Effector memory CD8-positive, alpha-beta T cell (primary cell): ENCODE data around the gene TLR8.

Experiments used
- ATAC-seq: fragments of 150-1000 bp; cut with Tn5 transposase; replicated peaks from 2 replicates; pipeline ENCODE4 v1.10.0; 2021; ENCODE audit warnings: mild to moderate bottlenecking, moderate library complexity
- DNase-seq, 3 experiments: peaks; one replicate each; pipeline ENCODE4 v3.0.0; 2021
- H3K27ac Mint-ChIP-seq, 2 donors: one replicate each; pipeline ENCODE4 v1.8.0; 2022; ENCODE audit warnings: mild to moderate bottlenecking in 2 of 2, mixed read lengths in 2 of 2, moderate library complexity in 2 of 2
- H3K27me3 Mint-ChIP-seq, 2 donors: one replicate each; pipeline ENCODE4 v1.8.0; 2022; ENCODE audit warnings: mixed read lengths in 2 of 2
- H3K36me3 Mint-ChIP-seq: one replicate; pipeline ENCODE4 v1.8.0; 2022; ENCODE audit warnings: mild to moderate bottlenecking, moderate library complexity, mixed read lengths; ENCODE audit not compliant: insufficient read depth
- H3K4me1 Mint-ChIP-seq, 2 donors: one replicate each; pipeline ENCODE4 v1.8.0; 2022; ENCODE audit warnings: low read depth in 2 of 2, mixed read lengths in 2 of 2
- H3K4me3 Mint-ChIP-seq, 2 donors: one replicate each; pipeline ENCODE4 v1.8.0; 2022; ENCODE audit warnings: mild to moderate bottlenecking in 2 of 2, mixed read lengths in 2 of 2, moderate library complexity in 2 of 2
- H3K9me3 Mint-ChIP-seq, 2 donors: one replicate each; pipeline ENCODE4 v1.8.0; 2022; ENCODE audit warnings: mixed read lengths in 2 of 2

Gene TLR8

GRCh38 chrX:12910423-12911121 lies 4.2 kb downstream of the TLR8 start:
- Mint-ChIP-seq H3K27ac (no peak overlapping the region), H3K36me3 (peaks cover 4% of the 10 kb centered on the region), H3K4me3 (no peak overlapping the region), H3K4me1 (peaks cover 0 to 2% of the 10 kb centered on the region in 2 donors), H3K27me3 (no peaks in the 10 kb centered on the region), H3K9me3 (no peaks in the 10 kb centered on the region)
- ATAC-seq (no peak), DNase-seq (no peak)

GRCh38 chrX:12911122-12911470 lies 4.7 kb downstream of the TLR8 start:
- Mint-ChIP-seq H3K4me3 (no peak overlapping the region), H3K9me3 (no peaks in the 10 kb centered on the region), H3K27me3 (no peaks in the 10 kb centered on the region), H3K36me3 (peaks cover 4% of the 10 kb centered on the region), H3K27ac (no peak overlapping the region), H3K4me1 (peaks cover 0 to 2% of the 10 kb centered on the region in 2 donors)
- no peak for DNase-seq
- ATAC-seq = no peak

GRCh38 chrX:12912791-12913482 lies 6.5 kb downstream of the TLR8 start:
- H3K36me3 Mint-ChIP-seq = peaks cover 4% of the 10 kb centered on the region
- H3K27ac Mint-ChIP-seq = no peak overlapping the region
- no peaks in the 10 kb centered on the region for H3K27me3 Mint-ChIP-seq
- DNase-seq = no peak
- H3K4me3 Mint-ChIP-seq = no peak overlapping the region
- ATAC-seq = no peak
- H3K4me1 Mint-ChIP-seq = peaks cover 0 to 2% of the 10 kb centered on the region in 2 donors
- no peaks in the 10 kb centered on the region for H3K9me3 Mint-ChIP-seq

DNA sequence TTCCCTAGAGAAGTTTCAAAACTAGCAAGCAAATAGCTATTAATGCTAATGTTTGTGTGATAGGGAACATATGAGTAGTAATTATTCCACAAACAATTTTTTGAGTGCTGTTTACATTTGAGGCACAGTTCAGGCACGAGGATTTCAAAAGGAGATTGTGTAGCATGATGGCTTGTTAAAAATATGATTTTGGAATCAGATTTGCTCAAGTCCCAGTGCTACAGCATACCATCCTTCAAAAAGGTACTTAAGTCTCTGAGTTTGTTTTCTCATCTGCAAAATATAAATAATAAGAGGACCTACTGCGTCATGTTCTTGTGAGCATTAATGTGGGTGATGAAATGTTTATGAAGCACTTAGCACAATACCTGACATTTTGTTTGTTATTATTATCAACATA lies 11.3 kb downstream of the TLR8 start:
- H3K27me3 Mint-ChIP-seq = no peaks in the 10 kb centered on the region
- H3K4me3 Mint-ChIP-seq = no peak overlapping the region
- H3K27ac Mint-ChIP-seq = no peak overlapping the region
- no peaks in the 10 kb centered on the region for H3K9me3 Mint-ChIP-seq
- ATAC-seq = no peak
- no peak for DNase-seq
- peaks cover 4% of the 10 kb centered on the region for H3K36me3 Mint-ChIP-seq
- peaks cover 3 to 8% of the 10 kb centered on the region in 2 donors for H3K4me1 Mint-ChIP-seq

- H3K9me3 Mint-ChIP-seq = no peaks in the 10 kb centered on the region
Observed at GRCh38 chrX:12919051-12919450, 12.6 kb downstream of the TLR8 start.

GRCh38 chrX:12919620-12920019 lies 13.2 kb downstream of the TLR8 start:
- Mint-ChIP-seq H3K27me3 (peaks cover 4 to 7% of the 10 kb centered on the region in 2 donors), H3K27ac (no peak overlapping the region), H3K4me1 (peaks cover 3 to 8% of the 10 kb centered on the region in 2 donors), H3K9me3 (no peaks in the 10 kb centered on the region), H3K4me3 (no peak overlapping the region), H3K36me3 (peaks cover 4% of the 10 kb centered on the region)
- no peak for ATAC-seq
- DNase-seq = no peak

More at GRCh38 chrX:12919051-12919450, 12.6 kb downstream of the TLR8 start:
- Mint-ChIP-seq H3K4me3 (peak overlapping the region in 1 of 2 donors; percentile 27), H3K27ac (no peak overlapping the region), H3K4me1 (peaks cover 3 to 8% of the 10 kb centered on the region in 2 donors), H3K36me3 (peaks cover 4% of the 10 kb centered on the region), H3K27me3 (peaks cover 0 to 2% of the 10 kb centered on the region in 2 donors)
- DNase-seq = no peak
- peak; percentile 76 for ATAC-seq

GRCh38 chrX:12920990-12921389 lies 14.6 kb downstream of the TLR8 start:
- H3K27me3 Mint-ChIP-seq = peaks cover 5 to 13% of the 10 kb centered on the region in 2 donors
- ATAC-seq = no peak
- H3K4me3 Mint-ChIP-seq = no peak overlapping the region
- H3K27ac Mint-ChIP-seq = no peak overlapping the region
- no peaks in the 10 kb centered on the region for H3K36me3 Mint-ChIP-seq
- no peak for DNase-seq
- H3K4me1 Mint-ChIP-seq = peaks cover 3 to 8% of the 10 kb centered on the region in 2 donors
- no peaks in the 10 kb centered on the region for H3K9me3 Mint-ChIP-seq

DNA sequence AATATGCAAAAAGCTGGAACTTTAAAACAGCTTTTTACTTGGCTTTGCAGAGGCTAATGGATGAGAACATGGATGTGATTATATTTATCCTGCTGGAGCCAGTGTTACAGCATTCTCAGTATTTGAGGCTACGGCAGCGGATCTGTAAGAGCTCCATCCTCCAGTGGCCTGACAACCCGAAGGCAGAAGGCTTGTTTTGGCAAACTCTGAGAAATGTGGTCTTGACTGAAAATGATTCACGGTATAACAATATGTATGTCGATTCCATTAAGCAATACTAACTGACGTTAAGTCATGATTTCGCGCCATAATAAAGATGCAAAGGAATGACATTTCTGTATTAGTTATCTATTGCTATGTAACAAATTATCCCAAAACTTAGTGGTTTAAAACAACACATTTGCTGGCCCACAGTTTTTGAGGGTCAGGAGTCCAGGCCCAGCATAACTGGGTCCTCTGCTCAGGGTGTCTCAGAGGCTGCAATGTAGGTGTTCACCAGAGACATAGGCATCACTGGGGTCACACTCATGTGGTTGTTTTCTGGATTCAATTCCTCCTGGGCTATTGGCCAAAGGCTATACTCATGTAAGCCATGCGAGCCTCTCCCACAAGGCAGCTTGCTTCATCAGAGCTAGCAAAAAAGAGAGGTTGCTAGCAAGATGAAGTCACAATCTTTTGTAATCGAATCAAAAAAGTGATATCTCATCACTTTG lies 15.6 kb downstream of the TLR8 start:
- no peak overlapping the region for H3K4me3 Mint-ChIP-seq
- no peaks in the 10 kb centered on the region for H3K9me3 Mint-ChIP-seq
- H3K4me1 Mint-ChIP-seq = peaks cover 3 to 8% of the 10 kb centered on the region in 2 donors
- peaks cover 5 to 13% of the 10 kb centered on the region in 2 donors for H3K27me3 Mint-ChIP-seq
- ATAC-seq (no peak), DNase-seq (no peak)
- H3K36me3 Mint-ChIP-seq = no peaks in the 10 kb centered on the region
- no peak overlapping the region for H3K27ac Mint-ChIP-seq

GRCh38 chrX:12922599-12922919 lies 16.1 kb downstream of the TLR8 start:
- Mint-ChIP-seq H3K4me1 (peaks cover 3 to 8% of the 10 kb centered on the region in 2 donors), H3K36me3 (no peaks in the 10 kb centered on the region), H3K27me3 (peaks cover 5 to 13% of the 10 kb centered on the region in 2 donors), H3K27ac (no peak overlapping the region), H3K9me3 (no peaks in the 10 kb centered on the region), H3K4me3 (no peak overlapping the region)
- ATAC-seq (no peak), DNase-seq (no peak)

DNA sequence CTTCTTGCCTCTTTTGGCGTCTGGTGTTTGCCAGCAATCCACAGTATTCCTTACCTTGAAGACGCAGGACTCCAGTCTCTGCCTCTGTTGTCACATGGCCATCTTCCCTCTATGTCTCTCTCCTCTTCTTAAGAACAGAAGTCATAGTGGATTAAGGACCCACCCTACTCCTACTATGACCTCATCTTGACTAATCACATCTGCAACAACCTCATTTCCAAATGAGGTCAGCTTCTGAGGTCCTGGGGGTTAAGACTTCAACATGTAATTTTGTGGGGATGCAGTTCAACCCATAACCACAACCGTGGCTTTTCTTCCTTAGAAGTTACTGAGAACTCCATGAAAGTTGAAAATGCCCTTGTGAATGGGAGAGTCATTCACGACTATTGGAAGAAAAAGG lies 23.3 kb downstream of the TLR8 start:
- ATAC-seq (no peak), DNase-seq (no peak)
- Mint-ChIP-seq H3K4me1 (no peaks in the 10 kb centered on the region), H3K9me3 (no peaks in the 10 kb centered on the region), H3K27me3 (peaks cover 0 to 5% of the 10 kb centered on the region in 2 donors), H3K27ac (no peak overlapping the region), H3K4me3 (no peak overlapping the region), H3K36me3 (no peaks in the 10 kb centered on the region)

DNA sequence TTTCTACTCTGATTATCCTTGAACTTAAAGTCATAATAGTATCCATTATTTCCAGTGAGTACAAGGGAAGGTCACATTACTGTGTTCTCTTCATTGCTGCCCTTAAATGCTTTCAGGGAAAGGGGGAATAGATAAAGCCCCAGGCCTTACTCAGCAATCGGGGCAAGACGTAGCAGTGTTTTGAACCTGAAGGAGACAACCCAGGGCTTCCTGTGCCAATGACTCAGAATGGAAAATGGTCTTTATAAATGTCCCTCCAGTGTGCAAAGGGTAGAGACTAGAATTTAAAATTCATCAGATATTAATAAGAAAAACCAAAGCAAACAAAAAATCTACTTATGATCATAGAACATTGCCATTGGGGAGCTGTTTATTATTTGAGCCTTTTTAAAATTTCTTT lies 23.7 kb downstream of the TLR8 start:
- Mint-ChIP-seq H3K4me1 (no peaks in the 10 kb centered on the region), H3K36me3 (no peaks in the 10 kb centered on the region), H3K27ac (no peak overlapping the region), H3K27me3 (peaks cover 0 to under 1% of the 10 kb centered on the region in 2 donors), H3K4me3 (no peak overlapping the region), H3K9me3 (no peaks in the 10 kb centered on the region)
- no peak for ATAC-seq
- DNase-seq = no peak

- DNase-seq = no peak
- Mint-ChIP-seq H3K27ac (no peak overlapping the region), H3K4me1 (no peaks in the 10 kb centered on the region), H3K4me3 (no peak overlapping the region), H3K36me3 (no peaks in the 10 kb centered on the region), H3K9me3 (no peaks in the 10 kb centered on the region), H3K27me3 (no peaks in the 10 kb centered on the region)
- no peak for ATAC-seq
Observed at GRCh38 chrX:12932244-12932643, 25.8 kb downstream of the TLR8 start.

DNA sequence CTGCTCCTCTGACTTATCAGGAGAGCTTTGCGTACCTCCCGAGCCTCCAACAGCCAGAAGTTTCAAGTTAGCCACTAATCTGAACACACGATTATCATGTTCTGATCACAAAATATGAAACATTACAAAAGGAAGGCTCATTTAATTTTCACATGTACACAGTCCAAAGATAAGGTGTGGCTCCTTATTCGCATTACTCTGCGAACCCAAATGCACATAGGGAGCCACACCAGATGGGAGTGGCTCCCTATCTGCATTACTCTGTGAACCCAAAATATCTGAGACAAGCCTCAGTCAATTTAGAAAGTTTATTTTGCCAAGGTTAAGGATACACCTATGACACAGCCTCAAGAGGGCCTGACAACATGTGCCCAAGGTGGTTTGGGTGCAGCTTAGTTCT lies 28.4 kb downstream of the TLR8 start:
- H3K4me1 Mint-ChIP-seq = no peaks in the 10 kb centered on the region
- no peak overlapping the region for H3K4me3 Mint-ChIP-seq
- no peak for ATAC-seq
- no peaks in the 10 kb centered on the region for H3K9me3 Mint-ChIP-seq
- no peak overlapping the region for H3K27ac Mint-ChIP-seq
- no peaks in the 10 kb centered on the region for H3K27me3 Mint-ChIP-seq
- H3K36me3 Mint-ChIP-seq = no peaks in the 10 kb centered on the region
- DNase-seq = no peak

GRCh38 chrX:12936947-12937346 lies 30.5 kb downstream of the TLR8 start:
- Mint-ChIP-seq H3K27ac (no peak overlapping the region), H3K36me3 (no peaks in the 10 kb centered on the region), H3K4me3 (no peak overlapping the region), H3K4me1 (no peaks in the 10 kb centered on the region), H3K27me3 (no peaks in the 10 kb centered on the region), H3K9me3 (no peaks in the 10 kb centered on the region)
- no peak for ATAC-seq
- no peak for DNase-seq
